MM.1S (cell line): ENCODE measurements around the gene NDOR1.

Experiments
- DNase-seq: peaks from one replicate; pipeline ENCODE4 v3.0.0-alpha.2; 2015
- H2AFZ ChIP-seq: fragments of 300-600 bp; sonication (generic); 2 replicates; pipeline ENCODE4 v1.6.0; 2016; ENCODE audit warnings: antibody characterized with exemption, low read length
- H3F3A ChIP-seq: fragments of 300-600 bp; sonication (generic); 2 replicates; pipeline ENCODE4 v1.6.1; 2016; ENCODE audit warnings: mild to moderate bottlenecking, antibody characterized with exemption, low read length, moderate library complexity, mixed read lengths; ENCODE audit not compliant: insufficient read depth
- H3K27ac ChIP-seq: fragments of 300-600 bp; sonication (generic); 2 replicates; pipeline ENCODE4 v1.5.1; 2016; ENCODE audit warnings: mild to moderate bottlenecking, low read length
- H3K27me3 ChIP-seq: fragments of 300-600 bp; sonication (generic); replicated peaks from 2 replicates; pipeline ENCODE4 v1.6.0; 2016; ENCODE audit warnings: low read length; ENCODE audit not compliant: insufficient read depth
- H3K36me3 ChIP-seq: fragments of 300-600 bp; sonication (generic); replicated peaks from 2 replicates; pipeline ENCODE4 v1.6.1; 2016; ENCODE audit warnings: mild to moderate bottlenecking, low read length, mixed read lengths; ENCODE audit not compliant: insufficient read depth
- H3K4me1 ChIP-seq: fragments of 300-600 bp; sonication (generic); 2 replicates; pipeline ENCODE4 v1.6.1; 2016; ENCODE audit warnings: low read length, mixed read lengths
- H3K4me2 ChIP-seq: fragments of 300-600 bp; sonication (generic); 2 replicates; pipeline ENCODE4 v1.6.0; 2016; ENCODE audit warnings: low read depth, low read length
- H3K4me3 ChIP-seq: fragments of 300-600 bp; sonication (generic); 2 replicates; pipeline ENCODE4 v1.5.1; 2016; ENCODE audit warnings: low read length, mixed read lengths
- H3K79me2 ChIP-seq: fragments of 300-600 bp; sonication (generic); 2 replicates; pipeline ENCODE4 v1.6.1; 2016; ENCODE audit warnings: mixed run types, low read length, mixed read lengths
- H3K9ac ChIP-seq: fragments of 300-600 bp; sonication (generic); 2 replicates; pipeline ENCODE4 v1.6.1; 2016; ENCODE audit warnings: low read length, mixed read lengths
- H3K9me2 ChIP-seq: fragments of 300-600 bp; sonication (generic); replicated peaks from 2 replicates; pipeline ENCODE4 v1.6.1; 2016; ENCODE audit warnings: mild to moderate bottlenecking, low read length, mixed read lengths; ENCODE audit not compliant: insufficient read depth
- H3K9me3 ChIP-seq: fragments of 300-600 bp; sonication (generic); replicated peaks from 2 replicates; pipeline ENCODE4 v1.6.1; 2016; ENCODE audit warnings: mild to moderate bottlenecking, low read length, mixed read lengths; ENCODE audit not compliant: insufficient read depth
- H4K20me1 ChIP-seq: fragments of 300-600 bp; sonication (generic); 2 replicates; pipeline ENCODE4 v1.6.1; 2016; ENCODE audit warnings: mild to moderate bottlenecking, low read length, moderate library complexity, mixed read lengths; ENCODE audit not compliant: insufficient read depth
- CTCF ChIP-seq: fragments of 300-600 bp; sonication (generic); IDR thresholded peaks from 2 replicates; pipeline ENCODE4 v1.5.1; 2016; ENCODE audit warnings: antibody characterized with exemption, low read length, mixed read lengths
- EZH2 ChIP-seq: fragments of 300-600 bp; sonication (generic); optimal IDR thresholded peaks from 2 replicates; pipeline ENCODE3; 2017; ENCODE audit warnings: low read depth, mild to moderate bottlenecking, antibody characterized with exemption, low read length, mixed read lengths
- EZH2phosphoT487 ChIP-seq: fragments of 300-600 bp; sonication (generic); IDR thresholded peaks from 2 replicates; pipeline ENCODE4 v1.6.1; 2018; ENCODE audit warnings: antibody characterized with exemption, low read length

NDOR1 gene

GRCh38 chr9:137229903-137230704, 24.6 kb downstream of the NDOR1 start:
- no peaks in the 10 kb centered on the region for H3K79me2 ChIP-seq
- TF ChIP-seq EZH2phosphoT487, result no peak
- TF ChIP-seq EZH2, result no peak
- no peak for TF ChIP-seq CTCF
- H3K9me2 ChIP-seq, result no peaks in the 10 kb centered on the region
- no peak overlapping the region for H3K4me3 ChIP-seq
- no peak overlapping the region for H3K4me2 ChIP-seq
- no peak overlapping the region for H3K9ac ChIP-seq
- H3K27me3 ChIP-seq, result peaks cover 67% of the 10 kb centered on the region
- DNase-seq, result no peak
- H2AFZ ChIP-seq, result no peak overlapping the region
- no peaks in the 10 kb centered on the region for H4K20me1 ChIP-seq
- H3F3A ChIP-seq, result no peaks in the 10 kb centered on the region
- H3K4me1 ChIP-seq, result no peaks in the 10 kb centered on the region
- no peaks in the 10 kb centered on the region for H3K36me3 ChIP-seq
- H3K9me3 ChIP-seq, result no peaks in the 10 kb centered on the region
- H3K27ac ChIP-seq, result no peak overlapping the region

DNA sequence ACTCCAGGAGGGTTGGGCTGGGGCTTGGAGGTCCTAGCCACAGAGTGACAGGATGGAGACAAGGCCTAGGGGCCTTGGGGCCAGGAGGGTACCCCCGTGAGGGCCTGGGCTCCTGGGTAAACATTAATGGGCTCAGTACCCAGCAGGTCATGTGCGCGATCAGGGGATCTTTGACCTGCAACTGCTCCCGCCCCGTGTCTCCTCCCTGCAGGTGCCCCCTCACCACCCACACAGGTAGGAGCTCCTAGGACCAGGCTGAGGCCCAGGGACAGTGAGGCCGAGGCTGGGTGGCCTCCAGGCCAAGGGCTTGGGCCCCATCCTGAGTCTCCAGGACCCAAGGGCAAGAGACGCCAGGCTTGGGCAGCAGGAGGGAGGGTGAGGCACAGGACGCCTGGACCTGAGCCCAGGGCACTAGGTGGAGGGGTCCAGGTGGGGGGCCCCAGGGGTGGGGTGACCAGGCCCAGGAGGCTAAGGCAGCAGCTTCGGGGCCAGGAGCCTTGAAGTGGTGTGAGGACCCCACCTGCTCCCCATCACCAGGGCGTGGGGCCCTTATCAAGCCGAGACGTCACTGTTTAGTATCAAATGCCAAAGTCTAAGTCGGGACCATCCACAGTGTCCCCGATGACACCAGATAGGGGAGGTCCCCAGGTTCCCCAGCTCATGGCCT, 25.3 kb downstream of the NDOR1 start, which contains the start of gene SLC34A3:
TSS of gene SLC34A3 (plus strand) at position 197 of the 667 bp plus-strand sequence. CDS start 802 bp downstream, outside the sequence.
- no peak within 1 kb of the TSS for H3K9ac ChIP-seq
- no peaks in the 10 kb centered on the region for H3F3A ChIP-seq
- H3K27ac ChIP-seq, result no peak within 1 kb of the TSS
- no peaks in the 10 kb centered on the region for H3K36me3 ChIP-seq
- no peaks in the 10 kb centered on the region for H3K9me2 ChIP-seq
- no peak within 1 kb of the TSS for H3K4me3 ChIP-seq
- DNase-seq, result no peak
- no peak within 1 kb of the TSS for H3K4me2 ChIP-seq
- no peaks in the 10 kb centered on the region for H3K9me3 ChIP-seq
- H3K4me1 ChIP-seq, result no peaks in the 10 kb centered on the region
- TF ChIP-seq EZH2phosphoT487 (no peak), CTCF (no peak), EZH2 (no peak)
- H2AFZ ChIP-seq, result no peak within 1 kb of the TSS
- H3K79me2 ChIP-seq, result no peaks in the 10 kb centered on the region
- no peaks in the 10 kb centered on the region for H4K20me1 ChIP-seq
- H3K27me3 ChIP-seq, result peaks cover 74% of the 10 kb centered on the region

GRCh38 chr9:137231372-137232039, 26.0 kb downstream of the NDOR1 start:
- H3K36me3 ChIP-seq, result no peaks in the 10 kb centered on the region
- H3F3A ChIP-seq, result no peaks in the 10 kb centered on the region
- H3K9me2 ChIP-seq, result no peaks in the 10 kb centered on the region
- no peak overlapping the region for H2AFZ ChIP-seq
- DNase-seq, result no peak
- no peaks in the 10 kb centered on the region for H3K9me3 ChIP-seq
- no peaks in the 10 kb centered on the region for H4K20me1 ChIP-seq
- H3K27ac ChIP-seq, result no peak overlapping the region
- no peak overlapping the region for H3K4me2 ChIP-seq
- H3K79me2 ChIP-seq, result no peaks in the 10 kb centered on the region
- peaks cover 77% of the 10 kb centered on the region for H3K27me3 ChIP-seq
- H3K4me3 ChIP-seq, result no peak overlapping the region
- 0 out of 2 replicates have a peak, but pooled peaks cover 5% of the 10 kb centered on the region for H3K4me1 ChIP-seq
- no peak overlapping the region for H3K9ac ChIP-seq
- TF ChIP-seq EZH2phosphoT487 (no peak), CTCF (no peak), EZH2 (no peak)
